PFSK-1 (cell line): ENCODE measurements around the gene PIANP.

Source experiments
- FOXP2 ChIP-seq: optimal IDR thresholded peaks from 2 replicates; pipeline ENCODE3; 2011; ENCODE audit warnings: borderline replicate concordance, control low read depth, inconsistent platforms; ENCODE audit not compliant: insufficient read depth; ENCODE audit errors: extremely low read length, extremely low read depth
- POLR2AphosphoS5 ChIP-seq: IDR thresholded peaks from 2 replicates; pipeline ENCODE4 v1.6.1; 2012; ENCODE audit warnings: low read depth, mild to moderate bottlenecking, control low read depth, low read length, moderate library complexity
- SIN3A ChIP-seq: IDR thresholded peaks from 2 replicates; pipeline ENCODE4 v1.6.1; 2012; ENCODE audit warnings: mild to moderate bottlenecking, low read length, moderate library complexity, borderline replicate concordance; ENCODE audit not compliant: insufficient read depth
- TAF1 ChIP-seq: IDR thresholded peaks from 2 replicates; pipeline ENCODE4 v1.6.1; 2012; ENCODE audit warnings: low read length, control low read depth, borderline replicate concordance; ENCODE audit not compliant: insufficient read depth
- TF ChIP-seq, protein P1 (sequence below), 2 experiments: IDR thresholded peaks; 2 replicates each; pipeline versions ENCODE4 v1.6.1 to v1.8.0; 2011 to 2012; ENCODE audit warnings: low read depth in 2 of 2, low read length in 2 of 2, control low read depth in 1 of 2, inconsistent platforms in 1 of 2, mild to moderate bottlenecking in 1 of 2, moderate library complexity in 1 of 2; ENCODE audit not compliant: insufficient read depth in 1 of 2

PIANP gene

DNA sequence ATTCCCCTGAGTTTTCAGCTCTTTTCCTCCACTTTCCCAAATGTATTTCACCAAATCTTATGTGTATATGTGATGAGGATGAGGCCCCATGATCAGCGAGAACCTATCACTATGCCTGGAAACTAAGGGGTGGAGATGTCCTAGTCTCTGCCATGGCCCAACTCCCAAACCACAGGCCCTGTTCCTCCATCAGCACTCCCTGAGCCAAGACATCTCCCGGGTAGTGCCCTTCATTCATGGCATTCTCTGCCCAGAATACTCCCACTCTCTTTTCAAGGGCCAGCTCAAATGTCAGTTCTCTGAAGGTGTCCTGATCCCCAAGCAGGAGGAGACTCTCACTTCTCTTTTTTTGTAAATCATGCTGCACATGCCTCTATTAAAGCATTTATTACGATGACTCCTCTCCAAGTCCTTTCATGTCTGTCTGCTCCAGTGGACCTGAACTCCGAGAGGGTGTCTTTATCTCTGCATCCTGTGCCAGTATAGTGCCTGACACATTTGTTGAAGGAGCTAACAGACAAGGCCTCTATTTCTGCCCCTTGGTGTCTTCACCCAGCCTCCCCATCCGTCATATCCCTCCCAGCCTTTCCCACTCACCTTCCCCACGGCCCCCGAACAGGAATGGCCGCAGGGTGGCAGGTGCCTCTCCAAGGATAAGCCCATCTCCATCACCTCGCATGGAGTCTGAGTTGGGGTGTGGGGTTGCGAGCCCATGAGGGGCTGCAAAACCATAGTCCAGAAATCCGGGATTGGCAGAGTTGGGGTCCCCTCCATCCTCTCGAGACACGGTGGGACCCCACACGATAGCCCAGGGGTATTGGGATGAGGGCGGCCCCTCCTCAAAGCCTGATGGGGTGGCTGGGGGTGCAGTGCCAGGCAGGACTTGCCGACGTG, 3.7 kb downstream of the PIANP start:
- TF ChIP-seq SIN3A = no peak
- no peak for TF ChIP-seq FOXP2
- no peak for TF ChIP-seq TAF1
- TF ChIP-seq, protein P1, sequence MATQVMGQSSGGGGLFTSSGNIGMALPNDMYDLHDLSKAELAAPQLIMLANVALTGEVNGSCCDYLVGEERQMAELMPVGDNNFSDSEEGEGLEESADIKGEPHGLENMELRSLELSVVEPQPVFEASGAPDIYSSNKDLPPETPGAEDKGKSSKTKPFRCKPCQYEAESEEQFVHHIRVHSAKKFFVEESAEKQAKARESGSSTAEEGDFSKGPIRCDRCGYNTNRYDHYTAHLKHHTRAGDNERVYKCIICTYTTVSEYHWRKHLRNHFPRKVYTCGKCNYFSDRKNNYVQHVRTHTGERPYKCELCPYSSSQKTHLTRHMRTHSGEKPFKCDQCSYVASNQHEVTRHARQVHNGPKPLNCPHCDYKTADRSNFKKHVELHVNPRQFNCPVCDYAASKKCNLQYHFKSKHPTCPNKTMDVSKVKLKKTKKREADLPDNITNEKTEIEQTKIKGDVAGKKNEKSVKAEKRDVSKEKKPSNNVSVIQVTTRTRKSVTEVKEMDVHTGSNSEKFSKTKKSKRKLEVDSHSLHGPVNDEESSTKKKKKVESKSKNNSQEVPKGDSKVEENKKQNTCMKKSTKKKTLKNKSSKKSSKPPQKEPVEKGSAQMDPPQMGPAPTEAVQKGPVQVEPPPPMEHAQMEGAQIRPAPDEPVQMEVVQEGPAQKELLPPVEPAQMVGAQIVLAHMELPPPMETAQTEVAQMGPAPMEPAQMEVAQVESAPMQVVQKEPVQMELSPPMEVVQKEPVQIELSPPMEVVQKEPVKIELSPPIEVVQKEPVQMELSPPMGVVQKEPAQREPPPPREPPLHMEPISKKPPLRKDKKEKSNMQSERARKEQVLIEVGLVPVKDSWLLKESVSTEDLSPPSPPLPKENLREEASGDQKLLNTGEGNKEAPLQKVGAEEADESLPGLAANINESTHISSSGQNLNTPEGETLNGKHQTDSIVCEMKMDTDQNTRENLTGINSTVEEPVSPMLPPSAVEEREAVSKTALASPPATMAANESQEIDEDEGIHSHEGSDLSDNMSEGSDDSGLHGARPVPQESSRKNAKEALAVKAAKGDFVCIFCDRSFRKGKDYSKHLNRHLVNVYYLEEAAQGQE (IDR thresholded peaks at IDR 0.05; ENCODE audit: insufficient read depth in 1 of 2, low read depth in 2 of 2, low read length in 2 of 2) = no peak
- TF ChIP-seq POLR2AphosphoS5 = no peak

GRCh38 chr12:6695313-6696045, 5.1 kb downstream of the PIANP start:
- TF ChIP-seq SIN3A (no peak), FOXP2 (no peak), TAF1 (no peak), POLR2AphosphoS5 (no peak)
- TF ChIP-seq, protein P1 (IDR thresholded peaks at IDR 0.05; ENCODE audit: insufficient read depth in 1 of 2, low read depth in 2 of 2, low read length in 2 of 2) = no peak

- TF ChIP-seq, protein P1 (IDR thresholded peaks at IDR 0.05; ENCODE audit: insufficient read depth in 1 of 2, low read depth in 2 of 2, low read length in 2 of 2) = no peak
- no peak for TF ChIP-seq POLR2AphosphoS5
- TF ChIP-seq FOXP2 = no peak
- no peak for TF ChIP-seq TAF1
- TF ChIP-seq SIN3A = no peak
These were observed 5.9 kb downstream of the PIANP start for GRCh38 chr12:6694701-6695100.

GRCh38 chr12:6693832-6694355, 6.7 kb downstream of the PIANP start:
- no peak for TF ChIP-seq TAF1
- no peak for TF ChIP-seq SIN3A
- TF ChIP-seq POLR2AphosphoS5 = no peak
- TF ChIP-seq, protein P1 (IDR thresholded peaks at IDR 0.05; ENCODE audit: insufficient read depth in 1 of 2, low read depth in 2 of 2, low read length in 2 of 2) = no peak
- no peak for TF ChIP-seq FOXP2
